Adrenal gland (tissue), 12 donors: ENCODE measurements around the gene CFAP97. TPM values are rescaled to one million over a fixed set of nuclear protein-coding genes. Genes with fewer than 3 reads are reported as not detected.
"Not testable (repeated sequence)": the region's sequence is repeated elsewhere in the genome, so short reads cannot be mapped to it uniquely, and the experiment has no call there.

Experiments used
- DNase-seq, 7 donors: peaks; one replicate each; pipeline ENCODE4 v3.0.0-alpha.2; 2019 to 2020
- H3K27ac ChIP-seq, 5 donors: fragments of 200-600 bp; sonication (generic) in 4 of 5; 1 replicate in 3 of 5; 2 replicates in 2 of 5; pipeline versions ENCODE4 v1.5.1 to v1.8.0; 2016 to 2020; ENCODE audit warnings: mild to moderate bottlenecking in 1 of 5
- H3K27me3 ChIP-seq: fragments of 200-600 bp; 2 replicates; pipeline ENCODE4 v1.8.0; 2021
- H3K36me3 ChIP-seq, 2 donors: fragments of 200-600 bp; replicated peaks in 1 of 2; 1 replicate in 1 of 2; 2 replicates in 1 of 2; pipeline versions ENCODE4 v1.5.1 to v1.8.0; 2018 to 2022
- H3K4me1 ChIP-seq, 2 donors: fragments of 200-600 bp; replicated peaks in 1 of 2; 1 replicate in 1 of 2; 2 replicates in 1 of 2; pipeline versions ENCODE4 v1.5.1 to v1.8.0; 2018 to 2021
- H3K4me3 ChIP-seq, 4 donors: fragments of 200-600 bp; sonication (generic) in 3 of 4; one replicate each; pipeline ENCODE4 v1.5.1; 2016 to 2018
- H3K9me3 ChIP-seq, 3 donors: fragments of 200-600 bp; sonication (generic) in 1 of 3; replicated peaks in 1 of 3; 1 replicate in 2 of 3; 2 replicates in 1 of 3; pipeline versions ENCODE4 v1.5.1 to v1.8.0; 2016 to 2021
- POLR2A ChIP-seq, 2 donors: fragments of 450-650 bp; IDR thresholded peaks; one replicate each; pipeline ENCODE4 v1.6.1; 2017; ENCODE audit warnings: antibody characterized with exemption in 2 of 2, mild to moderate bottlenecking in 2 of 2, moderate library complexity in 1 of 2
- WGBS, 4 donors: extraction: QIAGEN DNeasy Blood & Tissue Kit in 2 of 4; methylation state at CpG; one replicate each; pipeline versions ENCODE4 v1.1.5 to v1.1.7; 2013 to 2017; 5-methylcytosine and 5-hydroxymethylcytosine counted together
- intact Hi-C, 2 donors: fragments of 100-400 bp; cut with DNase I; formaldehyde crosslinking; loops; one replicate each; pipeline versions ENCODE4 v1.14.1 to v1.15.0; 2022 to 2023
- polyA plus RNA-seq, 3 donors: library from polyadenylated mRNA; stranded (reverse); fragments of 200-250 nt in 2 of 3; fragments of 350-450 nt in 1 of 3; fragmentation: Illumina TruSeq in 1 of 3; extraction: RNeasy Lipid Tissue Mini Kit (QIAGEN cat#74804) in 1 of 3; gene quantifications; one replicate each; pipeline ENCODE4 v1.2.3, GENCODE V29; 2013 to 2014
- total RNA-seq, 9 donors: library from RNA; depleted of rRNA in 4 of 9; stranded (reverse); fragments of >200 nt in 4 of 9; fragments of 120-200 nt in 1 of 9; fragmentation: NEBNext Ultra II Directional in 1 of 9; extraction: Animal tissue kit (Norgen Biotek cat#: 25700) in 1 of 9; gene quantifications; one replicate each; pipeline versions ENCODE4 v1.1.0 to v1.2.4, GENCODE V29; 2013 to 2023
- TF ChIP-seq, protein P1 (sequence below), 6 experiments: fragments of 450-650 bp in 4 of 6; fragments of 200-600 bp in 2 of 6; sonication (generic) in 1 of 6; IDR thresholded peaks; 1 replicate in 5 of 6; 2 replicates in 1 of 6; pipeline versions ENCODE4 v1.5.1 to v1.8.0; 2016 to 2021; ENCODE audit warnings: antibody characterized with exemption in 6 of 6, mild to moderate bottlenecking in 2 of 6, moderate library complexity in 1 of 6
- donor health status: healthy with polysubstance abuse.
- donor health status: Bipolar disorder and iron deficiency.
- donor health status: DM: yes; HTN: yes; CAD: no.
- donor health status: DM: no; HTN: no; CAD: no.
- donor health status: DM: no; HTN: no; CAD: no.
- donor health status: DM: yes; HTN: yes; CAD: no.

The CFAP97 gene
- total and polyA plus RNA-seq, 12 donors: 3.9 to 33.3 (median 25.4) TPM

DNA sequence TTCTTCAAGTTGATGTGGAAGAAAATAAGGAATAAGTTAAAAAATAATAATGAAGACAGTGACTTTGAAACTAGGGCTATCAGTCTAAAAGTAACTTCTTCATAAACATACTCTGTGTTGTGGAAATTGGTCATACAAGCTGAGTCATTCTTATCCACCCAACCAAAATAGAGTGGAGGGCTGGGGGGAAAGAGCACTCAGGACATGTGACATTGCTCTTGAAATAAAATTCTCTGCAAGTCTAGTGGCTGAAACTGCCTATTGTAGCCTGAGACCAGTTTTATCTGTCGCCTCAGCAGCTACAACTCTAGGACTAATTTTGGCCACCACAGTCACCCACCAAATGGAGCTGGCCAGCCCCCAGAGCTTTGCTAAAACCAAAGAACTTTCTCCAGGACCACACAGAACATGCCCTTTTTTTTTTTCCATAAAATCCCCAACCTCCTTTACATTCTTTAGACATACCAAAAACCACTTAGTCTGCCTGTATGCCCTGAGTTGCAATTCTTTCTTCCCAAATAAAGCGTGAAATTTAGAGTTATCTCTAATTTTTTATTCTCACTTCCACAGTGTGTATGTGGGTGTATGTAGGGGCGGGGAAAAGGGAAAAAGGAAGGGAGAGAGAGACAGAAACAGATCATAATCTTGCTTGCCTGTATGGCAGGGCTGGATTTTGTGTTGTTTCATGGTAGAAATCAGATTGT lies 83.7 kb downstream of the CFAP97 start:
- H3K27ac ChIP-seq: no peak overlapping the region
- H3K27me3 ChIP-seq: no peaks in the 10 kb centered on the region
- H3K4me3 ChIP-seq: no peak overlapping the region
- H3K4me1 ChIP-seq: peaks cover 0 to 9% of the 10 kb centered on the region in 2 donors
- 84 to 89% (median 85%) methylated on average over 3 of the region's 3 CpGs for WGBS, 4 donors
- TF ChIP-seq, protein P1, sequence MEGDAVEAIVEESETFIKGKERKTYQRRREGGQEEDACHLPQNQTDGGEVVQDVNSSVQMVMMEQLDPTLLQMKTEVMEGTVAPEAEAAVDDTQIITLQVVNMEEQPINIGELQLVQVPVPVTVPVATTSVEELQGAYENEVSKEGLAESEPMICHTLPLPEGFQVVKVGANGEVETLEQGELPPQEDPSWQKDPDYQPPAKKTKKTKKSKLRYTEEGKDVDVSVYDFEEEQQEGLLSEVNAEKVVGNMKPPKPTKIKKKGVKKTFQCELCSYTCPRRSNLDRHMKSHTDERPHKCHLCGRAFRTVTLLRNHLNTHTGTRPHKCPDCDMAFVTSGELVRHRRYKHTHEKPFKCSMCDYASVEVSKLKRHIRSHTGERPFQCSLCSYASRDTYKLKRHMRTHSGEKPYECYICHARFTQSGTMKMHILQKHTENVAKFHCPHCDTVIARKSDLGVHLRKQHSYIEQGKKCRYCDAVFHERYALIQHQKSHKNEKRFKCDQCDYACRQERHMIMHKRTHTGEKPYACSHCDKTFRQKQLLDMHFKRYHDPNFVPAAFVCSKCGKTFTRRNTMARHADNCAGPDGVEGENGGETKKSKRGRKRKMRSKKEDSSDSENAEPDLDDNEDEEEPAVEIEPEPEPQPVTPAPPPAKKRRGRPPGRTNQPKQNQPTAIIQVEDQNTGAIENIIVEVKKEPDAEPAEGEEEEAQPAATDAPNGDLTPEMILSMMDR (IDR thresholded peaks at IDR 0.05): no peak
- TF ChIP-seq POLR2A (IDR thresholded peaks at IDR 0.05): no peak
- intact Hi-C loops: no loop called here
- H3K36me3 ChIP-seq: no peaks in the 10 kb centered on the region
- H3K9me3 ChIP-seq: no peaks in the 10 kb centered on the region
- no peak for DNase-seq

DNA sequence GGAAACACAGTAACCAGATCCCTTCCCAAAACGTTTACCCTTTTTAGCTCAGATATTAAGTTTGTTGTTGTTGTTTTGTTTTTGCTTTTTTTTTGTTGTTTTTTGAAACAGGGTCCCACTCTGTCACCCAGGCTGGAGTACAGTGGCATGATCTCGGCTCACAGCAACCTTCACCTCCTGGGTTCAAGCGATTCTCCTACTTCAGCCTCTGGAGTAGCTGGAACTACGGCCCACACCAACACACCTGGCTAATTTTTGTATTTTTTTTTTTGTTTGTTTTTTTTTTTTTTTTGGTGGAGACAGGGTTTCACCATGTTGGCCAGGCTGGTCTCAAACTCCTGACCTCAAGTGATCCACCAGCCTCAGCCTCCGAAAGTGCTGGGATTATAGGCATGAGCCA lies 84.3 kb downstream of the CFAP97 start:
- H3K27ac ChIP-seq, H3K36me3 ChIP-seq, DNase-seq, H3K4me3 ChIP-seq, H3K27me3 ChIP-seq, H3K9me3 ChIP-seq, intact Hi-C loops, H3K4me1 ChIP-seq: not testable (repeated sequence)
- WGBS, 4 donors: 82 to 88% (median 86%) methylated on average over 5 of the region's 5 CpGs

DNA sequence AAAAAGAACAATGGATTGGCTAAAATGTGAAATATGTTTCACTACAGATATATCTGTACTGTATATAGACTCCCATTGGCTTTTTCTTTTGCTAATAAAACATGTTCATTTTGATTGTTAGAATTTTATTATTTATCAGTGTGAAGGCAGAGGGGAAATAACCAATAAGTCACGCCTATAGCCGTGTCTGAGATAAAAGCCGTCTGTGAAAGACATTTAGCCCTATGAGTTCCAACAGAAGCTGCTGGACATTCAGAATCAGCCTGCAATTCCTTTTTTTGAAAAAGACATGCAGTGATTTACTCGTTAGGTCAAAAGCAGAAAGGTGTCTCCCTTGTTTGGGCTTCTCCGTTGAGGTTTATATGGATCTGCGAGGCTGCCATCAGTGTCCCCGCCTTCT lies 84.9 kb downstream of the CFAP97 start:
- WGBS, 4 donors: 95 to 97% (median 95%) methylated on average over 7 of the region's 7 CpGs
- TF ChIP-seq, protein P1 (IDR thresholded peaks at IDR 0.05): no peak
- TF ChIP-seq POLR2A (IDR thresholded peaks at IDR 0.05): no peak
- H3K36me3 ChIP-seq: no peaks in the 10 kb centered on the region
- H3K27me3 ChIP-seq: no peaks in the 10 kb centered on the region
- no peak overlapping the region for H3K4me3 ChIP-seq
- no peak overlapping the region for H3K27ac ChIP-seq
- H3K9me3 ChIP-seq: no peaks in the 10 kb centered on the region
- no peak for DNase-seq
- intact Hi-C loops: no loop called here
- H3K4me1 ChIP-seq: peaks cover 0 to 9% of the 10 kb centered on the region in 2 donors

DNA sequence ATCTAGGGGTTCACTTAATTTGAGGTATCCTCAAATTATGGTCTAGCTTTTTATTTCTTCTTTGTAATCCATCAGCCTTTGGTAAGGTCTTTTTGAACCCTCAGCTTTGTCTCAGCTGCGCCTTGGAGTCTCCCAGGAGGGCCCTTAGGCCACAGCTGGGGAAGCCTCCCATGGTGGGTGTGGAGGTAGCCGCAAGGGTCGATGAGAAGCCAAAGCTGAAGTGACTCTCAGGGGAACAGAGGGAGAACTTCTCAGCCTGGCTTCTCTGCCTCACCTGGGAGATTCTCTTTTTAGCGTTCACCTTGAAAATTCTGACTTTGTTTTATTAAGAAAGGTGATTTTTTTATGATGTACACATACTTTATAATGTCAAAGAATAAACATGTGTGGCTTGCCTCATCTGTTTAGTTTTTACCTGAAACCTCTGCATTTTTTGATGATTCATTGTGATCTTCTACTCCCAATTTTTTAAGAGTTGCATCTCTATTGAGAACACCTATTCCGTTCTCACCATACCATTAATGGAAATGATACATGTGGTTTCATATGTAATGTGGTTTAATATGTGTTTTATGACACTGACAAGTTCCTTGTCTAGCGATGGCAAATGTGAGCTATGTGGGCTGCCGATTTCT lies 86.4 kb downstream of the CFAP97 start:
- Histone ChIP-seq H3K4me1 (peaks cover 11 to 20% of the 10 kb centered on the region in 2 donors), H3K36me3 (no peaks in the 10 kb centered on the region), H3K27ac (no peak overlapping the region), H3K27me3 (no peaks in the 10 kb centered on the region), H3K9me3 (no peaks in the 10 kb centered on the region), H3K4me3 (no peak overlapping the region)
- DNase-seq: no peak
- WGBS, 4 donors: 92 to 93% (median 92%) methylated on average over 7 of the region's 7 CpGs
- TF ChIP-seq POLR2A (IDR thresholded peaks at IDR 0.05): no peak
- TF ChIP-seq, protein P1 (IDR thresholded peaks at IDR 0.05): no peak
- intact Hi-C loops: no loop called here
